ENCODE data around the gene IL1RL2.

The IL1RL2 gene

GRCh38 chr2:102144128-102144527, 42.7 kb upstream of the IL1RL2 start:
- H3K4me1 ChIP-seq, result peaks cover 0 to 12% (median 6%) of the 10 kb centered on the region in 4 donors
- no peak for TF ChIP-seq CTCF (IDR thresholded peaks at IDR 0.05)
- H3K27ac ChIP-seq, result peak overlapping the region; percentile 87 to 91
- H3K36me3 ChIP-seq, result peaks cover 9 to 29% (median 16%) of the 10 kb centered on the region in 3 donors
- H3K27me3 ChIP-seq, result no peaks in the 10 kb centered on the region
- no peak for DNase-seq
- H3K9me3 ChIP-seq, result peaks cover 0 to 25% (median 18%) of the 10 kb centered on the region in 3 donors
- H3K4me3 ChIP-seq, result peak overlapping the region; percentile 66 to 69
- intact Hi-C loops (cut with DNase I; ENCODE audit: low total_unique reads), result loop anchor here (10.0 kb wide), 1 partner anchor 79 kb away; no protein-coding TSS in a partner anchor

GRCh38 chr2:102145107-102145506, 41.7 kb upstream of the IL1RL2 start:
- no peak for TF ChIP-seq CTCF (IDR thresholded peaks at IDR 0.05)
- peaks cover 0 to 12% (median 6%) of the 10 kb centered on the region in 4 donors for H3K4me1 ChIP-seq
- H3K4me3 ChIP-seq, result no peak overlapping the region
- H3K27ac ChIP-seq, result no peak overlapping the region
- peaks cover 0 to 30% (median 18%) of the 10 kb centered on the region in 3 donors for H3K9me3 ChIP-seq
- DNase-seq, result no peak
- no peaks in the 10 kb centered on the region for H3K27me3 ChIP-seq
- peaks cover 9 to 29% (median 16%) of the 10 kb centered on the region in 3 donors for H3K36me3 ChIP-seq
- intact Hi-C loops (cut with DNase I; ENCODE audit: low total_unique reads), result loop anchor here (10.0 kb wide), 1 partner anchor 80 kb away; no protein-coding TSS in a partner anchor

DNA sequence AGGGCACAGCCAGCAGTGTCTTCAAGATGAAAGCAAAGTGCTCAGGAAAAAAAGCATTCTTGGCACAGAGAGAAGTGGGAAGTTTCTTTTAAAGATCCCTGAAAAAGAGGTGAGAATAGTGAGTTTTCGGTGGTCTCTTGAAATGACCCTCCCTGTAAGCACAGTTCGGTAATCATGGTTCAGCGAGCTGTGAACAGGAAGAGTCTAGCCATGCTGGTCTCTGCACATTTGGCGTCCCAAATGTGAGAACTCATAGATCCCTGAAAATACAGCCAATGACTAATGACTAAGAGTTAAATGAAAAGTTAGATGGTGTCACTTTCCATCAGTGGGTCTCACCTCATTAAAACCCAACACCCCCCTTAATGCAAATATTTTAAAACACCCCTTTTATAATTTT, 40.9 kb upstream of the IL1RL2 start:
- H3K27ac ChIP-seq, result no peak overlapping the region
- no peaks in the 10 kb centered on the region for H3K27me3 ChIP-seq
- no peak for TF ChIP-seq CTCF (IDR thresholded peaks at IDR 0.05)
- peaks cover 0 to 12% (median 6%) of the 10 kb centered on the region in 4 donors for H3K4me1 ChIP-seq
- H3K36me3 ChIP-seq, result peaks cover 9 to 29% (median 16%) of the 10 kb centered on the region in 3 donors
- DNase-seq, result no peak
- peaks cover 0 to 30% (median 18%) of the 10 kb centered on the region in 3 donors for H3K9me3 ChIP-seq
- no peak overlapping the region for H3K4me3 ChIP-seq
- intact Hi-C loops (cut with DNase I; ENCODE audit: low total_unique reads), result loop anchor here (10.0 kb wide), 1 partner anchor 81 kb away; no protein-coding TSS in a partner anchor

DNA sequence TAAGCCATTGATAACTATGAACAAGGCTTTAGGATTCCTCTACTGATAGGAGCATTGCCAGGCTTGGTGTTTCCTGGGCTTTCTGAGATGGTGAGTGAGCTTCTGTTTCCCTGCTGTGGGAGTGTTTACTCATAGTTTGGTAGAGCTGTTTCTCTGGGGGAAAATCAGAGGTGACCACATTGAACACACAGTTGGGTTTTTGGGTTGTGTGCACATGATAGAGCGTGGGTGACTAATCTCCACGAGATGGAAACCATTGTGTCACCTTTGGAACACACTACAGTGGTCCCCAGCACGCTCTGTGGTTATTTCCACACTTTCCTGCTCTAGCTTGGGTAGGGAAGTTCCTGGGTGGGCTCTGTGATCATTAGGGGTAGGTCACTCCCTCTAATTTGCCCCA, 38.9 kb upstream of the IL1RL2 start:
- Histone ChIP-seq H3K36me3 (peaks cover 9 to 29% (median 16%) of the 10 kb centered on the region in 3 donors), H3K27ac (no peak overlapping the region), H3K4me1 (no peaks in the 10 kb centered on the region), H3K9me3 (peaks cover 0 to 30% (median 18%) of the 10 kb centered on the region in 3 donors), H3K4me3 (no peak overlapping the region), H3K27me3 (no peaks in the 10 kb centered on the region)
- peak in 1 of 2 donors; percentile 56 for DNase-seq
- no peak for TF ChIP-seq CTCF (IDR thresholded peaks at IDR 0.05)
- intact Hi-C loops (cut with DNase I; ENCODE audit: low total_unique reads), result loop anchor here (10.0 kb wide), 1 partner anchor 83 kb away; no protein-coding TSS in a partner anchor

DNA sequence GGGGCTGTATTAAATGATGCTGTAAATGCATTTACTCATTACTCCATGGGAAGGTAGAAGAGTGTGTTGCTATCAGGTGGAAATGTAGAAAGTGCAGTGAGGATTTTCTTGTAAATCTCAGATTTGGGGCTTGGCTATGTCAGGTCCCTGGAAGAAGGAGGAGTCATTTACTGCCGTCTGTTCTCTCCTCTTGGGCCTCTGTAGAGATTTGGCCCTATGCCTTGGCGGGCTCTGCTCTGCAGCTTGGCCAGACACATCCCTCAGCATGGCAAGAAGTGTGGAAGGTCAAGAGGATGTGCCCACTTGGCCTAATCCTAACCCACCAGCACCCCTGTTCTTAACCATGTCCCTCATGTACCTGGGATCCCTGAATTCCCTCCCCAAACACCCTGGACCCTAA, 37.6 kb upstream of the IL1RL2 start:
- no peak for TF ChIP-seq CTCF (IDR thresholded peaks at IDR 0.05)
- no peak overlapping the region for H3K27ac ChIP-seq
- peaks cover 0 to 30% (median 18%) of the 10 kb centered on the region in 3 donors for H3K9me3 ChIP-seq
- H3K36me3 ChIP-seq, result peaks cover 12 to 37% (median 23%) of the 10 kb centered on the region in 3 donors
- intact Hi-C loops (cut with DNase I; ENCODE audit: low total_unique reads), result loop anchor here (10.0 kb wide), 1 partner anchor 84 kb away; no protein-coding TSS in a partner anchor
- H3K4me1 ChIP-seq, result no peaks in the 10 kb centered on the region
- no peaks in the 10 kb centered on the region for H3K27me3 ChIP-seq
- no peak overlapping the region for H3K4me3 ChIP-seq
- DNase-seq, result no peak

All from tibial artery (tissue), 4 donors.